Spleen (tissue), 7 donors: ENCODE results near the gene CLASP1.

Experiments used
- POLR2A ChIP-seq, 3 donors: fragments of 450-650 bp; IDR thresholded peaks; one replicate each; pipeline ENCODE4 v1.5.1; 2017; ENCODE audit warnings: antibody characterized with exemption in 3 of 3, mild to moderate bottlenecking in 1 of 3
- POLR2AphosphoS5 ChIP-seq, 3 donors: sonication (generic); formaldehyde crosslinking; IDR thresholded peaks; one replicate each; pipeline ENCODE4 v1.5.1; 2017; ENCODE audit warnings: antibody characterized with exemption in 3 of 3
- TF ChIP-seq, protein P1 (sequence below), 11 experiments: fragments of 200-600 bp in 7 of 11; fragments of 450-650 bp in 4 of 11; sonication (generic) in 4 of 11; IDR thresholded peaks in 8 of 11; conservative IDR thresholded peaks in 3 of 11; 1 replicate in 7 of 11; 2 replicates in 4 of 11; pipeline versions ENCODE4 v1.4.0 to v1.8.0; 2016 to 2021; ENCODE audit warnings: antibody characterized with exemption in 11 of 11, inconsistent platforms in 4 of 11, mild to moderate bottlenecking in 1 of 11
- donor health status: DM: no; HTN: no; CAD: no; lungs with moderate emphysema.
- donor health status: DM: no; HTN: no; CAD: no.
- donor health status: DM: no; HTN: no; CAD: no.

- TF ChIP-seq, protein P1, sequence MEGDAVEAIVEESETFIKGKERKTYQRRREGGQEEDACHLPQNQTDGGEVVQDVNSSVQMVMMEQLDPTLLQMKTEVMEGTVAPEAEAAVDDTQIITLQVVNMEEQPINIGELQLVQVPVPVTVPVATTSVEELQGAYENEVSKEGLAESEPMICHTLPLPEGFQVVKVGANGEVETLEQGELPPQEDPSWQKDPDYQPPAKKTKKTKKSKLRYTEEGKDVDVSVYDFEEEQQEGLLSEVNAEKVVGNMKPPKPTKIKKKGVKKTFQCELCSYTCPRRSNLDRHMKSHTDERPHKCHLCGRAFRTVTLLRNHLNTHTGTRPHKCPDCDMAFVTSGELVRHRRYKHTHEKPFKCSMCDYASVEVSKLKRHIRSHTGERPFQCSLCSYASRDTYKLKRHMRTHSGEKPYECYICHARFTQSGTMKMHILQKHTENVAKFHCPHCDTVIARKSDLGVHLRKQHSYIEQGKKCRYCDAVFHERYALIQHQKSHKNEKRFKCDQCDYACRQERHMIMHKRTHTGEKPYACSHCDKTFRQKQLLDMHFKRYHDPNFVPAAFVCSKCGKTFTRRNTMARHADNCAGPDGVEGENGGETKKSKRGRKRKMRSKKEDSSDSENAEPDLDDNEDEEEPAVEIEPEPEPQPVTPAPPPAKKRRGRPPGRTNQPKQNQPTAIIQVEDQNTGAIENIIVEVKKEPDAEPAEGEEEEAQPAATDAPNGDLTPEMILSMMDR (IDR thresholded peaks at IDR 0.05 in 8 of 11, conservative IDR thresholded peaks at IDR 0.05 in 3 of 11): no peak
- no peak for TF ChIP-seq POLR2AphosphoS5 (IDR thresholded peaks at IDR 0.05)
- TF ChIP-seq POLR2A (IDR thresholded peaks at IDR 0.05): no peak
Measured at GRCh38 chr2:121665504-121665903, 16.2 kb upstream of the CLASP1 start.
